Activated naive CD4-positive, alpha-beta T cell treated with anti-CD3 and anti-CD28 coated beads for 36 hours (primary cell): ENCODE measurements around the gene DKC1. TPM values are rescaled to one million over a fixed set of nuclear protein-coding genes. Genes with fewer than 3 reads are reported as not detected.

Source experiments
- CTCF ChIA-PET: fragments of 350-600 bp; sonication (Branson Sonifier 250); formaldehyde crosslinking; loops from one replicate; lab custom pipeline; 2021; ENCODE audit warnings: antibody characterized with exemption; lab: Charles Lee
- DNase-seq: peaks from one replicate; pipeline ENCODE4 v3.0.0-alpha.2; 2020
- H3K27ac Mint-ChIP-seq: one replicate; pipeline ENCODE4 v1.8.0; 2021; ENCODE audit warnings: mild to moderate bottlenecking, mixed read lengths
- H3K27me3 Mint-ChIP-seq: one replicate; pipeline ENCODE4 v1.8.0; 2021; ENCODE audit warnings: low read depth, mixed read lengths
- H3K36me3 Mint-ChIP-seq: one replicate; pipeline ENCODE4 v1.8.0; 2021; ENCODE audit warnings: low read depth, mixed read lengths
- H3K4me1 Mint-ChIP-seq: one replicate; pipeline ENCODE4 v1.8.0; 2021; ENCODE audit warnings: low read depth, mixed read lengths
- H3K4me3 Mint-ChIP-seq: one replicate; pipeline ENCODE4 v1.8.0; 2021; ENCODE audit warnings: mild to moderate bottlenecking, moderate library complexity, mixed read lengths
- H3K9me3 Mint-ChIP-seq: one replicate; pipeline ENCODE4 v1.8.0; 2021; ENCODE audit warnings: mixed read lengths
- intact Hi-C: fragments of 100-400 bp; cut with micrococcal nuclease; formaldehyde crosslinking; loops from one replicate; pipeline ENCODE4 v1.15.1; 2023
- total RNA-seq, 2 experiments: library from RNA; stranded (reverse); gene quantifications; one replicate each; pipeline ENCODE4 v1.2.3, GENCODE V29; 2021

DKC1 gene
- total RNA-seq, 2 experiments from 2014 or later, result 124 to 127 TPM

- no peaks in the 10 kb centered on the region for H3K27me3 Mint-ChIP-seq
- peaks cover 30% of the 10 kb centered on the region for H3K4me1 Mint-ChIP-seq
- intact Hi-C loops, result no loop called here
- H3K36me3 Mint-ChIP-seq, result peaks cover 33% of the 10 kb centered on the region
- DNase-seq, result no peak
- no peak overlapping the region for H3K4me3 Mint-ChIP-seq
- CTCF ChIA-PET, result no interaction called here
- no peaks in the 10 kb centered on the region for H3K9me3 Mint-ChIP-seq
- H3K27ac Mint-ChIP-seq, result peak overlapping the region; percentile 63
Measured at GRCh38 chrX:154774622-154775021, 12.0 kb downstream of the DKC1 start.

GRCh38 chrX:154775419-154776349 lies 13.0 kb downstream of the DKC1 start:
- Mint-ChIP-seq H3K27ac (peak overlapping the region; percentile 28), H3K4me1 (peaks cover 28% of the 10 kb centered on the region), H3K36me3 (peaks cover 29% of the 10 kb centered on the region), H3K4me3 (no peak overlapping the region), H3K27me3 (no peaks in the 10 kb centered on the region), H3K9me3 (no peaks in the 10 kb centered on the region)
- peak; percentile 40 for DNase-seq
- CTCF ChIA-PET, result interaction anchor here (0.7 kb wide), 1 partner anchor 66 kb away, joined by 4 read pairs; no protein-coding TSS in a partner anchor
- intact Hi-C loops, result no loop called here

GRCh38 chrX:154776753-154777152 lies 14.1 kb downstream of the DKC1 start:
- no peaks in the 10 kb centered on the region for H3K27me3 Mint-ChIP-seq
- intact Hi-C loops, result no loop called here
- H3K36me3 Mint-ChIP-seq, result peaks cover 24% of the 10 kb centered on the region
- DNase-seq, result no peak
- H3K4me3 Mint-ChIP-seq, result no peak overlapping the region
- no peak overlapping the region for H3K27ac Mint-ChIP-seq
- H3K9me3 Mint-ChIP-seq, result no peaks in the 10 kb centered on the region
- H3K4me1 Mint-ChIP-seq, result peaks cover 24% of the 10 kb centered on the region
- CTCF ChIA-PET, result no interaction called here

- no peak overlapping the region for H3K4me3 Mint-ChIP-seq
- H3K4me1 Mint-ChIP-seq, result peaks cover 24% of the 10 kb centered on the region
- no peaks in the 10 kb centered on the region for H3K9me3 Mint-ChIP-seq
- peaks cover 15% of the 10 kb centered on the region for H3K36me3 Mint-ChIP-seq
- H3K27me3 Mint-ChIP-seq, result no peaks in the 10 kb centered on the region
- DNase-seq, result no peak
- intact Hi-C loops, result no loop called here
- CTCF ChIA-PET, result no interaction called here
- H3K27ac Mint-ChIP-seq, result no peak overlapping the region
Measured at GRCh38 chrX:154779261-154779660, 16.6 kb downstream of the DKC1 start.

GRCh38 chrX:154780968-154781367 lies 18.3 kb downstream of the DKC1 start:
- H3K27me3 Mint-ChIP-seq, result no peaks in the 10 kb centered on the region
- no peak for DNase-seq
- H3K9me3 Mint-ChIP-seq, result no peaks in the 10 kb centered on the region
- peaks cover 16% of the 10 kb centered on the region for H3K4me1 Mint-ChIP-seq
- no peak overlapping the region for H3K4me3 Mint-ChIP-seq
- CTCF ChIA-PET, result no interaction called here
- H3K36me3 Mint-ChIP-seq, result peaks cover 7% of the 10 kb centered on the region
- H3K27ac Mint-ChIP-seq, result no peak overlapping the region
- intact Hi-C loops, result no loop called here

- Mint-ChIP-seq H3K4me3 (peak overlapping the region; percentile 43), H3K27ac (peak overlapping the region; percentile 14), H3K27me3 (no peaks in the 10 kb centered on the region), H3K4me1 (peaks cover 15% of the 10 kb centered on the region), H3K9me3 (no peaks in the 10 kb centered on the region), H3K36me3 (peaks cover 2% of the 10 kb centered on the region)
- CTCF ChIA-PET, result no interaction called here
- intact Hi-C loops, result no loop called here
- DNase-seq, result no peak
Measured at GRCh38 chrX:154784149-154784995, 21.7 kb downstream of the DKC1 start.

- DNase-seq, result no peak
- no peak overlapping the region for H3K4me3 Mint-ChIP-seq
- intact Hi-C loops, result no loop called here
- no peak overlapping the region for H3K27ac Mint-ChIP-seq
- H3K27me3 Mint-ChIP-seq, result no peaks in the 10 kb centered on the region
- H3K4me1 Mint-ChIP-seq, result peaks cover 15% of the 10 kb centered on the region
- H3K36me3 Mint-ChIP-seq, result peaks cover 3% of the 10 kb centered on the region
- no peaks in the 10 kb centered on the region for H3K9me3 Mint-ChIP-seq
- CTCF ChIA-PET, result no interaction called here
Measured at GRCh38 chrX:154785716-154786115, 23.1 kb downstream of the DKC1 start.

GRCh38 chrX:154791467-154791866 lies 28.8 kb downstream of the DKC1 start:
- Mint-ChIP-seq H3K4me1 (peaks cover 2% of the 10 kb centered on the region), H3K9me3 (no peaks in the 10 kb centered on the region), H3K36me3 (peaks cover 3% of the 10 kb centered on the region), H3K4me3 (no peak overlapping the region), H3K27ac (no peak overlapping the region), H3K27me3 (no peaks in the 10 kb centered on the region)
- intact Hi-C loops, result no loop called here
- CTCF ChIA-PET, result interaction anchor here (1.1 kb wide), 1 partner anchor 14 kb away, joined by 3 read pairs; the partner anchor contains the start of gene MPP1
- no peak for DNase-seq

- no peaks in the 10 kb centered on the region for H3K9me3 Mint-ChIP-seq
- DNase-seq, result no peak
- H3K4me1 Mint-ChIP-seq, result peaks cover 6% of the 10 kb centered on the region
- no peak overlapping the region for H3K27ac Mint-ChIP-seq
- H3K27me3 Mint-ChIP-seq, result no peaks in the 10 kb centered on the region
- intact Hi-C loops, result no loop called here
- CTCF ChIA-PET, result interaction anchor here (1.1 kb wide), 1 partner anchor 13 kb away, joined by 3 read pairs; the partner anchor contains the start of gene MPP1
- no peak overlapping the region for H3K4me3 Mint-ChIP-seq
- peaks cover 3% of the 10 kb centered on the region for H3K36me3 Mint-ChIP-seq
Measured at GRCh38 chrX:154791939-154792338, 29.3 kb downstream of the DKC1 start.

- H3K27me3 Mint-ChIP-seq, result no peaks in the 10 kb centered on the region
- H3K4me3 Mint-ChIP-seq, result no peak overlapping the region
- no peak overlapping the region for H3K27ac Mint-ChIP-seq
- peaks cover 1% of the 10 kb centered on the region for H3K36me3 Mint-ChIP-seq
- no peaks in the 10 kb centered on the region for H3K9me3 Mint-ChIP-seq
- intact Hi-C loops, result no loop called here
- H3K4me1 Mint-ChIP-seq, result peaks cover 10% of the 10 kb centered on the region
- DNase-seq, result no peak
- CTCF ChIA-PET, result no interaction called here
Measured at GRCh38 chrX:154793084-154793795, 30.6 kb downstream of the DKC1 start.

GRCh38 chrX:154795016-154795415 lies 32.4 kb downstream of the DKC1 start:
- peaks cover 26% of the 10 kb centered on the region for H3K4me1 Mint-ChIP-seq
- no peak overlapping the region for H3K27ac Mint-ChIP-seq
- no peaks in the 10 kb centered on the region for H3K9me3 Mint-ChIP-seq
- H3K27me3 Mint-ChIP-seq, result no peaks in the 10 kb centered on the region
- no peak for DNase-seq
- CTCF ChIA-PET, result no interaction called here
- H3K36me3 Mint-ChIP-seq, result peaks cover 1% of the 10 kb centered on the region
- no peak overlapping the region for H3K4me3 Mint-ChIP-seq
- intact Hi-C loops, result no loop called here

GRCh38 chrX:154797006-154797405 lies 34.3 kb downstream of the DKC1 start:
- Mint-ChIP-seq H3K36me3 (no peaks in the 10 kb centered on the region), H3K4me1 (peaks cover 41% of the 10 kb centered on the region), H3K27me3 (no peaks in the 10 kb centered on the region), H3K27ac (no peak overlapping the region), H3K9me3 (no peaks in the 10 kb centered on the region), H3K4me3 (no peak overlapping the region)
- DNase-seq, result no peak
- intact Hi-C loops, result no loop called here
- CTCF ChIA-PET, result interaction anchor here (1.0 kb wide), 1 partner anchor 35 kb away, joined by 3 read pairs; the partner anchor contains the start of gene DKC1
